NAMALWA (cell line): ENCODE results near the gene DNMT3B.

Source experiments
- DNase-seq: peaks from one replicate; pipeline ENCODE4 v3.0.0-alpha.2; 2015; ENCODE audit warnings: low spot score

Gene DNMT3B

DNA sequence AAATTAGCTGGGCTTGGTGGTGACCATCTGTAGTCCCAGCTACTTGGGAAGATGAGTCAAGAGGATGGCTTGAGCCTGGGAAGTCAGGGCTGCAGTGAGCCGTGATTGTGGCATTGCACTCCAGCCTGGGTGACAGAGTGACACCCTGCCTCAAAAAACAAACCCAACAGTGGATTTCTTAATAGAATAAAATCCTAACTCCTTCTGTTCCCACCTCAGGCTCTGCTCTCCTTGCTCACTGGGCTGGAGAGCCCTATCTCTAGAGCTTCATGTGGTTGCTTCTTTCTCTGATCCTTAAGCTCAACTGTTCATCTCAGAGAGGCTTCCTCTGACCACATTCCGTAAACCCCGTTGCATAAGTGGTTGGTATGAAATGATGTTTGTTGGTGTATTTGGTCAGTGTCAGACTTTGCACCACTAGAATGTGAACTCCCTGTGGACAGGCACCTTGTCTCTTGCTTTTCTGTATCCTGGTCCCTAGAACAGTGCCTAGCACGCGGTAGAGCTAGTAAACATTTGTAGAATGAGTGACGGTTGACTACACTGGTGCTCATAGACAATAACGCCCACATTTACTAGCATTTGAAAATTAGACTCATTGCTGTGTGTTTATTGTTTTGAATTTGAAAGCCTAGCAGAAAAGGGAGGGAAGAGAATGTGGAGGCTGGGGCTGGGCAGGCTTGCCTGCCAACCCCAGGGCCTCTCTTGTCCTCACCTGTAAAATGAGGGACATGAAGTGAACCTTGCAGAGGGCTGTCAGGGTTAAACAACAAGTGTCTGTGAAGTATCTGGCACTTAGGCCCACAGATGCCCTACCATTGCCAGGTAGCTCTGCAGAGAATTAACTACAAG is 61.8 kb downstream of the DNMT3B start:
- no peak for DNase-seq

DNA sequence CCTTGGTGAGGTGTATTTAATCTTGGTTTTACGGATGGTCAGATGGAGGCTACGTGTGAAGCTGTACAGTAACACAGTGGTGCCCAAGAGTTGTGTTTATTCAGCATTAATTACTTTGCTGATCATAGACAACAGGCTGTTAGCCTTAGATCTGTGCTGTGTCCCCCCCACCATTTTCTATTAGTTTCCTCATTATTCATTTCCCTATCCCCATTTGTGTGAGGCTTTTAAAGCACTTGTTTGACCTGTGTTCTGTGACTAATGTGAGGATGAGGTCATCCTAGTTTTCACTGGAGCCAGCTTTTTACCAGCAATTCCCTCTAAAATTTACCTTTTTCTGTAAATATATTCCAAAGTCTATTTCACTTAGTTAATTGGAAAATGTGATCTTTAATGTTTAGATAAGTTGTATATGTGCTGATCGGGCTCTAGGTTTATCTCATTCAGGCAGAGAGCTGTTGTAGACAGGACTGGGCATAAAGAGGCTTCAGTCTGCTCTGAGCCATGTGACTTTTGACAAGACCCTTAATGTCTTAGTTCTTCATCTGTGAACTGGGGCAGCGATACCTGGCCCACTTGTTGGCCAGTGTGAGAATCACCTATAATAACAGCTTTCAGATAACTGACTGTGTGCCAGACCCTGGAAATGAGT is 66.0 kb downstream of the DNMT3B start:
- DNase-seq: no peak

DNA sequence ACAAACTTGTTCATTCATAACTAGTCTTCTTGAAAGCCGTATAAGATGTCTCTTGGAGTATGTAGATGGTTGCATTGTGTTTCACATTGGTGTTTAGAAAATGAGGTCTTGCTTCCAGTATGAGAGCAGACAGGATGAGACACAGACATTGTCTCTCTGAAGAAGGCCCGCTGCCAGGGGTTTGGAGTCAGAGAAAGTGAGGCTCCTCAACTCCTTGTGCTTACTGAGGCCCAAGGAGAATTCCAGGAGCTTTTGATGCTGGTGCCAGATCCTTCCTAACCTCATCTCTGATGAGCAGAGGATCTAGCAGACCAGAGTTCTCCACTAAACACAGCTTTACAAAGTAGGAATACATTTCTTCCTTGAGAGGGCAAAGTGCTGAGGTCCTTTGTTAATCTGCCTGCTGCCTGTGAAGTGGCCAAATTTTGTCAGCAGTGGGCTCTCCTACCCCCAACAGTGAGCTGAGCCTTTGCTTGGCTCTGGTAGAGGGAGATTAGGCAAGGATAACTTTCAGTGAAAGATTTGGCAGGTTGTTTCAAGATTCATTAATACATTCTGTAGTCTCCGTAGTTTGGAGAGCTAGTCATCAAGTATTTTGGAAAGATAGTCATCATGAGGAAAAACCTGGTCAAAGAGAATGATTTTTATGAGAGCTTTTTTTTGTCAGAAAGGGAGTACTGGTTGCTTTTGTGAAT is 67.3 kb downstream of the DNMT3B start:
- DNase-seq: no peak

DNA sequence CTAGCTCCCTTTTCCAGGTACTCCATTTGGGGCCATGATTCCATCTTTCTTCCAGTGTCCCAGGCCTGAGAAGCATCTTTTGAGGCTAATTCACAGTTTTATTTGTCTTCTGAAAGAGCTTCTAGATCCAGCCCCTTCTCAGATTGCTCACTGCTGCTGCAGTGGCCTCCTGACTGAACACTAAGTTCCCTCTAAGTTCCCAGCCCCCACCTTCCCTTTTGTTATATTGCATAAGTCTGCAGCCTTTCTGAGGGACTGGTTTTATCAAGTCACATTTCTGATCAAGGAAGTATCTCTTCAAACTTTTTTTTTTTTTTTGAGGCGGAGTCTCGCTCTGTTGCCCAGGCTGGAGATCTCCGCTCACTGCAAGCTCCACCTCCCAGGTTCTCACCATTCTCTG is 68.3 kb downstream of the DNMT3B start:
- DNase-seq: no peak

DNA sequence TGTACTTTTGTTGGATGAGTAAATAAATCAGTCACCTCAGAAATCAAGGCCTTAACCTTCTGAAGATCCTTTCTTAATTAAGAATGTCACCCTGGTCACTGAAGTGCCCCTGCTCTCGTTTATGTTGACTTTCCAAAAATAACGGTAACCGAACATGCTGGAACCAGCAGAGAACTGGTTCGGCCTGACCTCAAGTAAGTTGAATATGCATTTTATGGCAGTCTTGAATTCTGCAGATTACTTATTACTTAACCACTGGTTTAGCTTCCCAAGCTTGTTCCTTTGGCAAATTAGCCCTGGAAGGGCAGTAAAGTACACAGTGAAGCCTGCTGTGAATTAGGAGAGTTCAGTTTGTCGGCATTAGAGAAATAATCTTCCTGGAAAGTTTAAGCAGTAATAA is 69.8 kb downstream of the DNMT3B start:
- no peak for DNase-seq

DNA sequence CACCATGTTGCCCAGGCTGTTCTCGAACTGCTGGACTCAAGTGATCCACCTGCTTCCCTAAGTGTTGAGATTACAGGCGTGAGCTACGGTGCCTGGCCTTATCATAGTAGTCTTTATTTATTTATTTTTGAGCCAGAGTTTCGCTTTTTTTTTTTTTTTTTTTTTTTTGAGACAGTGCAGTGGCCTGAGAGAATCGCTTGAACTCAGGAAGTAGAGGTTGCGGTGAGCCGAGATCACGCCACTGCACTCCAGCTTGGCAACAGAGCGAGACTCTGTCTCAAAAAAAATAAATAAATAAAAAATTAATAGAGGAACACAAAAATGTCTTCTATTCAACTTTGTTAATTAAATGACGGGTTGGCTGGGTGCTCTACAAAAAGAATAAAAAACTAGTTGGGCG is 70.5 kb downstream of the DNMT3B start:
- no peak for DNase-seq

DNA sequence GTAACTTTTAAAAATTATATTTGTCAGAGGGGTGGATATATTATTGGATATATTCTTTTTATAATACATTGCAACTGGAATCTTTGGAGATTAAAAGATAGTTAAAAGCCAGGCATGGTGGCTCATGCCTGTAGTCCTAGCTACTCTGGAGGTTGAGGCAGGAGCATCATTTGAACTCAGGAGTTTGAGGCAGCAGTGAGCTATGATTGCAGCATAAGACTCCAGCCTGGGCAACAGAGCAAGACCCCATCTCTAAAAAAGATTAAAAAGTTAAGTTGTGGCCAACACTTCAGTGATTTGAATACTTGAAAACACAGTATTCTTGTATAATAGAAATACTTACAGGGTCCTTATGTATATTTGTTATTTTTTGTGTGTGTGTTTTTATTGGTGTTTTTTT is 72.8 kb downstream of the DNMT3B start:
- no peak for DNase-seq

DNA sequence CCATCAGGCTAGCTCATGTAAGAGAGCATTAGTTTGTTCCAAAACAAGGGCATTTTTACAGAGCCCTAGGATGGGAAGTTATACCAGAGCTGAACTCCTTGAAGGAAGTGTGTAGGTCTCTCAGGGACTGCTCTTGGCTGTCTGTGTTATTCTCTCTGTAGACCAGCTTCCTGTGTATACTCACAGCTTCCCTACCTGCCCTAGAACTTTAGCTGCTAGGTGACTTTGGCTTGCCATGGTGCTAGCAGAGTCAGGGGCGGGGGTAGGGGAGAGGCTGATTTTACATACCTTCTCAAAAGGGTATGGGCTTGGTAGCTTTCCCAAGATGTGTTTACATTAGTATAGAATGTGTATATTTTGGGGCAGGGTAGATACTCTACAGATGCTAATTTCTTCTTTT is 75.0 kb downstream of the DNMT3B start:
- no peak for DNase-seq

DNA sequence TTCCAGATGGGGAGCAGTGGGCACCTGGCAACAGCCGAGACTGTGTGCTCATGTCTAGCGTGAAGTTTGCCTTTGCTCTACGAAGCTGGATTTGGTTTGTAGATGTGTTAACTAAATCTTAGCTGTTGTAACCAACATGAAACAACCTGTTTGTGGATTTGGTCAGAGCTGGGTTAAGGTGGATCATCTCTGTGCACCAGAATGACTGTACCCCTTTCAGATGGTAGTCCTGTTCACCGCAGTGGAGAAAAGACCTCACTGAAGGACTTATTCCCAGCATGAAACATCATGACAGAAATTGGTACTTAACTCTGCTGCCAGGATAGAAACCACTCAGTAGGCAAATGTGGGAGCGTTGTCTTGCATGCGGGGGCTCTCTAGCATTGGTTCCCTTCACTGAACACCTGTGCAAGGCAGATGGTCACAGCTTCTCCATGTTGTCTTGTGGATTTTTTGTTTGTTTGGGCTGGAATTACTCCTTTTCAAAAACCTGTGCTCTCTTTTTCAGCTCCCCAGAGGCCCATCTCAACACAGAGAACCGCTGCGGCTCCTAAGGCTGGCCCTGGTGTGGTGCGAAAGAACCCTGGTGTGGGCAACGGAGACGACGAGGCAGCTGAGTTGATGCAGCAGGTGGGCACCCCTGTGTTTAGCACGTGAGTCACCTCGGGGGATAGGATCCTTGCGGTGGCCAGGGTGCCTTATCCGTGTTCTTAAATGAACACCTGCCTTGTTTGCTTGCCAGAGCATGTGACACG is 77.2 kb downstream of the DNMT3B start:
- DNase-seq: no peak

DNA sequence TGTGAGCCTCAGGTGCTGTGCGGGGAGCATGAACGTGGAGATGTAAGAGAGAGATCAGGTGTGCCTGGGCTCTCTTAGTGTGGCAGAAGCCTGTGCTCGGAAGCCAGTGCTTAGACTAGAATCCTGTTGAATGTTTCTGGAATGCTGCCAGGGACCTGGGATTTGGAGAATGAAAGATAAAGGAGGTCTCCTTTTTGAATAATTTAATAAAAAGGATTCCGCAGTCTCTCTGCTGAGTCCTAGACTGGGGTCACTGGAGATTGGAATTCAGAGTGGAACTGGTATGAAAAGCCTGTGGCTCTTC is 77.7 kb downstream of the DNMT3B start:
- no peak for DNase-seq

DNA sequence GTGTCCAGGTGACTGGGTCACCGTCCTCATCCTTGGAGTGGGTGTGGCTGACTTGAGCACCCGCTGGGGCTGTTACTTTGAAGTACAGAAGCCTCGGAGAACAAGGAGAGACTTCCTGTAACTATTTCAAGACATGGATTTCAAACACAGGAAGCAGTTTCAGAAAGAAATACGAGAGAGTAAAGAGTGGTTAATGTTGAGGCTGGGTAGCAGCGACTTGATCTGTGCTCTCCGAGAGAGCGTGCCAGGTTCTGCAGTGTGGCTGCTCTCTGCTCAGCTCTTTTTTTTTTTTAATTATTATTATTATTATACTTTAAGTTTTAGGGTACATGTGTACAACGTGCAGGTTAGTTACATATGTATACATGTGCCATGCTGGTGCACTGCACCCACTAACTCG is 79.0 kb downstream of the DNMT3B start:
- no peak for DNase-seq

DNA sequence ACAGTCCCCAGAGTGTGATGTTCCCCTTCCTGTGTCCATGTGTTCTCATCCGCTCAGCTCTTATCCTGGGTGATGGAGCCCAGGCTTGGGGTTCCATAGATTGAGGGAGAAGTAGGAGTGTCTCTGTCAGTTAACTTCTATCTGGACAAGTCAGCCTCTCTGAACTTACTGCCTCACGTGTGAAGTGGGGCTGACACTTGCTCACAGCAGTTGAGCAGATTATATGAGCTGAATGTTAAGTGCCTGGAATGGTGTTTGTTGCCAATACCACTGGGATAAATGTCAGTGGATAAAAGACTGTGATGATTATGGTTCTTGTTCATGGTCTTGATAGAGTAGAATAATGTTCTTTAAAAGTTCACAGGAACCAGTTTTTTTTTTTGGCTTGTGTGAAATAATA is 79.4 kb downstream of the DNMT3B start:
- no peak for DNase-seq

DNA sequence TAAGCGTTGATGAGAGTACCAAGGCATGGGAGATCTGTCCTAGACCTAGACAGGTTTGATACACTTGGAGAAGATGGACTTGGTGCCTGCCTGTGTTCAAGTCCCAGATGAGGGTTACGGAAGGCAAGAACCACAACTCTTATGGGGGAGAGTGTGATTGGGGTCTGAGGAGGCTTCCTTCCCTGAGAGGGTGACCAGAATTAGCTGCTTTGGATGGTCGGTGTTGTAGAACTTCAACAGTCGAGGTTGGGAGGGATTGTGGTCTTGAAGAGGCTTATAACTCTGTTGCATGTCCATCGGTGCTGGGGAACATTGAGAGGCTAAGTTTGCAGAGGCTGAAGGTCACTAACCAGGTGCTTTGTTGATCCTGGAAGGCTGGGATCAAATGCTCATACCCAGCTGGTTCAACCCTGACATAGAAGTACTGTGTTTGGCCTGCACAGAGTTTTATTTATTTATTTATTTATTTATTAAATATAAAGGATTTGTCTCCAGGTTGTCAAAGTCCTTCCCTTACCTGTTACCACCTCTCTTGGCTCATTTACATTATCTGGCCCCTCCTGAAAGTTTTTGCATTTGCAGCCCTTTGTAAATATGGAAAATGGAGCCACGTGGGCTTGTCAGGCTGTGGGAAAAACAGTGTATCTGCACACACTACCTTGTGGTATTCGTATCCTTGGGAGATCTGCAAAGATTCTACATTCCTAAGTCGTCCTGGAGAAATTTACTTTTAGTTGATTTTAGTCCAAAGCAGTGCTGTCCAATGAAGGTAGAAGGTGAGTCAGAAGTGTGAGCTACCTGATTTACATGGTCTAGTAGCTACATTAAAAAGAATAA is 80.7 kb downstream of the DNMT3B start:
- no peak for DNase-seq

DNA sequence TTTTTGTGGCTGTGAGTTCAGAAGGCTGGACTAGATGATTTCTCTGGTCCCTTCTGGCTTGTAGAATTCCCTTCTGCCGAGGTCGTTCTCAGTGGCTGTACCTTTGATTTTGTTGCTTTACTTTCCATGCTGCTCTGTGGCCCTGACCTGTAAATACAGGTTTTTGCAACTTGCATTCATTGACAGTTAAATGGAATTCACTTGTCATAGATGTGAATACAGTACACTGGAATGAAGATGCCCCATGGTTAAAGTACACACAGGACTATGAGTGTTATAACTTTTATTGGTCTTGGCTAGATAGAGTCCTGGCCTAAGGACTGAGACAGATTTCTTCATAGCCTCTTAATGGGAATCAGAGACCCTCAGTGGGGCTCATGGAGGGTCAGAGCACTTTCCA is 83.6 kb downstream of the DNMT3B start:
- DNase-seq: no peak

DNA sequence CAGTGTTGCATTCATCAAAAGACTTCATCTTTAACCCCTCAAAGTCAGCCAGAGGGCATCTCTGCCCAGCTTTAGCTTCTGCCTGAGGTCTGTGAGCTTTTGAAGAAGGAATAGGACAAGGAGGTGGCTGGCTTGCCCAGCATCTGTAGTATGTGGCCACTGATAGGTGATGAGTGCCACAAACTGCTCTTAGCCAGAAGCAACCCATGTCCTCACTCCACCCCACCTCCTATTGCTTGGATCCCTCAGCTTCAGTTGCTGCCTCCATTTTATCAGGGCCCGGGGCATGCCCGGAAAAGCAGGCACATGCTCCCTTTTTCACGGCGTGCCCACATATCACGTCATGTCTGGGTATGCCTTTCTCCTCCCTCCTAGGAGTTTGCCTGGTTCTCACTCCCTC is 84.7 kb downstream of the DNMT3B start:
- DNase-seq: no peak

DNA sequence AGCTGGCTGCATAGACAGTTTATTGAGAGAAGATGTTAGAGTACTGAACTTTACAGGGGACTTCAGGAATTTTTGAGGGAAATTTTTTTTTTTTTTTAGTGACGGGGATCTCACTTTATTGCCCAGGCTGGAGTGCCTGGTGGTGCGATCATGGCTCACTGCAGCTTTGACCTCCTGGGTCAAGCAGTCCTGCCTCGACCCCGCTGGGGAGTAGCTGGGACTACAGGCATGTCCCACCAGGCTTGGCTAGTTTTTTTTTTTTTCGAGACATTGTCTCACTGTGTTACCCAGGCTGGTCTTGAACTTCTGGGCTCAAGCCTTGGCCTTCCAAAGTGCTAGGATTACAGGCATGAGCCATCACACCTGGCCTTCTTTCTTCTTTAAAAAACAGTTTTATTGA is 85.8 kb downstream of the DNMT3B start:
- DNase-seq: no peak

DNA sequence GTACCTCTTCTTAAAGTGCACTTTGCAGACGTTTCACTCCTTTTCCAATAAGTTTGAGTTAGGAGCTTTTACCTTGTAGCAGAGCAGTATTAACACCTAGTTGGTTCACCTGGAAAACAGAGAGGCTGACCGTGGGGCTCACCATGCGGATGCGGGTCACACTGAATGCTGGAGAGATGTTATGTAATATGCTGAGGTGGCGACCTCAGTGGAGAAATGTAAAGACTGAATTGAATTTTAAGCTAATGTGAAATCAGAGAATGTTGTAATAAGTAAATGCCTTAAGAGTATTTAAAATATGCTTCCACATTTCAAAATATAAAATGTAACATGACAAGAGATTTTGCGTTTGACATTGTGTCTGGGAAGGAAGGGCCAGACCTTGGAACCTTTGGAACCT is 86.7 kb downstream of the DNMT3B start:
- no peak for DNase-seq

DNA sequence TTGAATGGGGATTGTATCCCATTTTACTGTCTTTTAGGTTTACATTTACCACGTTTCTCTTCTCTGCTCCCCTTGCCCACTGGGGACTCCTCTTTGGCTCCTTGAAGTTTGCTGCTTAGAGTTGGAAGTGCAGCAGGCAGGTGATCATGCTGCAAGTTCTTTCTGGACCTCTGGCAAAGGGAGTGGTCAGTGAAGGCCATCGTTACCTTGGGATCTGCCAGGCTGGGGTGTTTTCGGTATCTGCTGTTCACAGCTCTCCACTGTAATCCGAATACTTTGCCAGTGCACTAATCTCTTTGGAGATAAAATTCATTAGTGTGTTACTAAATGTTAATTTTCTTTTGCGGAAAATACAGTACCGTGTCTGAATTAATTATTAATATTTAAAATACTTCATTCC is 87.4 kb downstream of the DNMT3B start:
- no peak for DNase-seq

DNA sequence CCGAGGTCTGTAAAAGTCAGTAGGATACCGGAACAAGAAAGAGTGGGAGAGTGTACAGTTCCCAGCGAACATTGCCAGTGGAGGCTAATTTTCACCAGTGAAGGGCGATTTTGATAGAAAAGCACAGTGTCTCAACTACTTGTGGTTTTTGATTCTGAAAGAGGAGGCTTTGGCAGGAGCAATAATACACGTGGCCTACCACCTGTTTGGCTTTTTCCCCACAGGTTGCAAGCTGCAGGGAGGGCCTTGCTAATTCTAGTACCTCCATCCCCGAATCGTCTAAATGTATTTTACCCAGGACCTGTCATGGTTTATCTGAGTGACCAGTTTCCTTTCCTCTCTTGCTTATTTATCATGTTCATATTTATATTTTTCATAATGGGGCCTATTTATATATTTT is 93.2 kb downstream of the DNMT3B start:
- DNase-seq: no peak

DNA sequence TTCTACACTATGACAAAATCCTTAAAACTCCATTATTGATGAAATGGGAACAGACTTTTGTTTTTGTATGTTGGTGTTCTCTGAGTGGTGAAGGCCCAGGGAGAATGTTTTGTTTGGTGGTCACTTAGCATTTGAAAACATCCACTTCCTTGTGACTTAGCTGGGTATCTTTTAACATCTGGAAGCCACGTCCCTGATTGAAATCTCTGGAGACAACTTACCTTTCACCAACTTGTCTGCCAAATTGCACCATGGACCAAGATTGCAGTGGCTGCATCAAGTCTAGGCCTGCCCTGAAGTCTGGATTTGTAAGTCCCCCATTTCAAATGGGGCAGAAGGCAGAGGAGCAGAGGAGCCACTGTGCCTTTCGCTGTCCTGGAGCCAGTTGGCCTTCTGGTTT is 96.0 kb downstream of the DNMT3B start:
- DNase-seq: no peak
